GM21381 (cell line): Measurements from ENCODE around the gene STRIP1.

Experiments used
- ATAC-seq: cut with Tn5 transposase; IDR thresholded peaks from one replicate; pipeline ENCODE4 v1.9.1; 2021; ENCODE audit warnings: mild to moderate bottlenecking, moderate library complexity; ENCODE audit not compliant: unreplicated experiment

Gene STRIP1

DNA sequence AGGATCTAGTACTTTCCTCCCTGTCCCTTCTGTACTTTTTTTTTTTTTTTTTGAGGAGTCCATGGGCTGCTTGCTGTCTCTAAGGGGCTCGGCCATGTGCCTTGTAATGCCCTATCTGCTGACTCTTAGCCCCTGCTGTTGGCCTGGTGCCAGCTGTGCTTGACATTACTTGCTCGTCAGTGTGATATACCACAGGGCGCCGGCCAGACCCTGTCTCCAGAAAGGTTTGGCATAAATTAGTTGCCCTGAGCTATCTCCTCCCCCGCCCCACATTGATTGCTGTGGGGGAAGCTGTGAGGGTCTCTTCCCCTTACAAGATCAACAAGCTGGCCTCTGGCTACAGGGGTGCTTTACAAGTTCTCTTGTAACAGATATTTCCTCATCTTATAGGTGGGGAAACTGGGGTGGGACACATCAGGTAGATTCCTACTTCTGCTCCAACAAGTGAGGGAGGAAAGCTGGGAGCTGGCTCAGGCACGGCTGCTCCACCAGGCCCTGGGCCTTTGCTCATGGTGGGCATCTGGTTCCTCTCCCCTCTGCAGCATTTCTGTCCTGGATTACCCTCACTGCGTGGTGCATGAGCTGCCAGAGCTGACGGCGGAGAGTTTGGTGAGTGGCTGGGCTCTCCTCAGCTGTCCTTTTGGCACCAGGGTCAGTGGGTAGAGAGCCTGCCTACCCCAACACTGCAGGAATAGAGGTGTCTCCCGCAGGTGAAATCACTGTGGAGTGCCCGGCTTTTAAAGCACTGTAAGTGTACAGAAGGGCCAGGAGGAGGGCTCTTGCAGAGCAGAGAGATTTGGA, 15.6 kb downstream of the STRIP1 start:
- no peak for ATAC-seq

GRCh38 chr1:110050602-110051261, 16.3 kb downstream of the STRIP1 start:
- no peak for ATAC-seq

DNA sequence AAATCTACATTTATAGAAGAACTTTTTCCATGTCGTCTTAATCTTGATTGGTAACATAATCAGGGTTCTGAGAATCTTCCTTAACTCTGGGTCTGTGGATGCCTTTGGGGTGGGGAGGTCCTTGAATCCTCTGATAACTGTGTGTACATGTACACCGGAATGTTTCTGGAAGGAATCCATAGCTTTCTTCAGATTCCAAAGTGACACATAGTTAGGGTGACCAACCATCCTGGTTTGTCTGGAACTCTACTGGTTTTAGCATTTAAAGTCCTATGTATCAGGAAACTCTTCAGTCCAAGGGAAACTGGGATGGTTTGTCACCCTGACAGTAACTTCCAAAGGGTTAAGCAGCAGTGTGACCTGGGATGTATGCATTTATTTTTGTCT, 16.8 kb downstream of the STRIP1 start:
- ATAC-seq, result no peak

GRCh38 chr1:110053552-110054428, 19.4 kb downstream of the STRIP1 start:
- no peak for ATAC-seq

DNA sequence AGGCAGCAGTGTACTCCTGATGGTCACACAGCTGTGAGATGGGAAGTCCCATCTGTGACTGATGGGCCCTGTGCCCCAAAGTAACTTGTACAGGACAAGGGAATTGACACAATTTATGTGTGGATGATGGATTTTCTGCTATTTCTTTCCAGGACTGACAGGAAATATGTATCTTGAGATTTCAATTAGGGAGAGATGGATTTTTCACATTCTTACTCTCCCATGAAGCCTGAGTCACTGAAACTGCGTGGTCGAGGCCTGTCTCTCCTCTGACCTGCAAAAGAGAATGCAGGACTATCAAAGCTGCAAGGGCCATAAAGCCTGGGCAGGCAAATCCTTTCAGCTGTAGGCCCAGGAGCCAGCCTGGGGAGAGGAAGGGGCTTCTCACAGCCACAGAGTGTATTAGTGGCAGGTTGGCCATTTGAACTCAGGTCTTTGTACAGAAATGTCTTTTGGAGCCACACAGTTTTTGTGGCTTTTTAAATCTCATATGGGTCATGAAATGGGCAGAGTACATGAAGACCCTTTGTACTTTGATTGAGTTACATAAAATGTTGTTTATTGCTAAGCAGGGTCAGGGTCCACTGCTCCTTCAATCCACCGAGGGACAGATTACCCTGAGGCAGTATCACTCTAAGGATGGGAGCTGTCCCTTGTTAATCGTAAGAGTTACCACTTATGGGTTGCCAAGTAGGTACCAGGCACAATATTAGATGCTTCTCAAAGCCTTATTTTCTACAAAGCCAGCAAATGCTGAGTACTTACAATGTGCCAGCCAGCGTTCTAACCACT, 21.3 kb downstream of the STRIP1 start:
- no peak for ATAC-seq

DNA sequence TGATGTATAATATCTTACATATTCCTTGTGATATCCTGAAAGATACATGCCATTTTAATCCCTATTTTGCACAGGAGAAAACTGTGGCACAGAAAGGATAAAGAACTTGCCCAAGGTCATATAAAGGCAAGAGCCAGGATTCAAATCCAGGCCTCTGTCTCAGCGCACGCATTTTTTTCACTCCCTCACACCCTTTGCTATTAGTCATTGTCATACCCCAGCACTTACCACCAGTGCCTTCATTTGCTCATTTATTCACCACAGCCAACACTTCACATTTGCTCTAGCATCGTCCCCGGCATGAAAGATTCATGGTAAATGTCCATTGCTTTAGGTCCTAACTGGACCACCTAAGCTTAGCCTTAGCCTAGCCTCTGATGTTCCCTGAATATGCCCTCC, 21.9 kb downstream of the STRIP1 start:
- no peak for ATAC-seq

GRCh38 chr1:110056776-110057175, 22.4 kb downstream of the STRIP1 start:
- no peak for ATAC-seq

DNA sequence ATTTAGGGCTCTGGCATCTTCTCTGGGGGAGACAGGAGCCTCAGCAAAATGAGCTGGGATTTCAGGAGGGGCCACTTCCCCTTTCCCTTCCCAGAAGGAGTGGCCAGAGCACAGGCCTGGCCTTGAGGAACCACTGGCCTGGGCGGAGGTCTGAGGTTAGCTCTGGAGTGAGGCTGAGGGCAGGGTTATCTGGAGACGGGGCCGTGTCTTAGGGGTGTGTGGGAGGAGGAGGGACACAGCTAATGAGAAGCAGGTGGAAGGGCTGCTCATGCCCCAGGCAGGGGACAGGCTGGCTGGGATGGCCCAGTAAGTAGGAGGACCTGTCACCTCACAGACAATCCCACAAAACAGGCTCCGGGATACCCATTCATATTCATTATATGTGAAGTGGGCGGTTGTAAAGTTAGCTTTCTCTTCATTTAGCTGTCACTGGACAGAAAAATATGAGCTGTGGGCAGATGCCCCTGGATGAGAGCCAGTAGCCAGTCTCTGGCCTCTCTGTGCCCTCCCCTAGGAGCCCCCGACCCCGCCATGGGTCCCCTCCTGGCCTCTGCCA, 23.6 kb downstream of the STRIP1 start:
- no peak for ATAC-seq

DNA sequence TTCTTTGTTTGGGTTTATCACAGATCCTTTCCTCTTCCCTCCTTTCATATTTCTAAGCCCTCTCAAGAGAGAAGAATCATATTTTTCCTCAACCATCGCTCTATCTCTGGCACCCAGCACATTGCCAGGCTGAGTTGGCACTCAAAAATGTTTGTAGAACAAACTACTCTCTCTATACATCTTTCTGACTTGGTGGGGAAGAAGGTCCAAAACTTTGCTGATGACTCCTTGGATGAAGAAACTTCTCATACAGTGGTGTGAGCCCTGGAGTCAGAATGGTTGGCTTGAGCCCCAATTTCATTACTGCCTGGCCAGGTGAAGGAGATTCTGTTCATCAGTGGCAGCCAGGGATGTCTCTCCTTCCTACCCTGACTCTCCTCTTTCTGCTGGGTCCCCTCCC, 24.2 kb downstream of the STRIP1 start:
- no peak for ATAC-seq

DNA sequence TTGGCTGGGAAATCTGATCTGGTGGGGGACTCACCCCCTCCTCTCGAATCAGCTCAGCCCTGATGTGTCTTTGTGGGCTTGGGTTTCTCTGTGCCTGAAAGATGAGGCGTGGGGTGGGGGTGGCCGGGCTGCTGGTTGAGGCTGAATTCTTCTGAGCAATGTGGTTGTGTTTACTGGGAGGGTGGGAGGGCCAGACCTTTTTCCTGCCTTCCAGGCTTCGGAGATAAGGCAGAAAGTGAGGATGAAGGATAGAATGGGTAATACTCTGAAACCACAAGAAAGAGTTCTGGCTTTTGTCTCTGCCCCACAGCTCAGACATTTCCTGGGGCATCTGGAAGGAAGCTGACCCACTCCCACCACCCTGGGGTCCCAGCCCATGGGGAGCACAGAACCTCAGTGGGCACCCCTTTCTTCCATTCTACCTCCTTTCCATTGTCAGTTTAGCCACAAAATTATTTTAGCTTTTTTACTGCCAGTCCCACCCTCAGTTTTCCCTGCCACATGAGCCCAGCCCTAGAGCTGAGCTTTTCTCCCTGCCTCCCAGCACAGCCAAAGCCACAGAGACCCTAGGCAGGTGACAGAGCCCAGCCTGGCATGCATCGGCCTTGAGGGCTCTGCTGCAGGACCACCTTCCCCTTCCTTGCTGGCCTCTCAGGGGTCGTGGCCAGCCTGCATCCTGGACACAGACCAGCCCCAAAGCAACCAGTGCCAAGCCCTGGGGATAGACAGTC, 24.9 kb downstream of the STRIP1 start:
- ATAC-seq, result no peak

DNA sequence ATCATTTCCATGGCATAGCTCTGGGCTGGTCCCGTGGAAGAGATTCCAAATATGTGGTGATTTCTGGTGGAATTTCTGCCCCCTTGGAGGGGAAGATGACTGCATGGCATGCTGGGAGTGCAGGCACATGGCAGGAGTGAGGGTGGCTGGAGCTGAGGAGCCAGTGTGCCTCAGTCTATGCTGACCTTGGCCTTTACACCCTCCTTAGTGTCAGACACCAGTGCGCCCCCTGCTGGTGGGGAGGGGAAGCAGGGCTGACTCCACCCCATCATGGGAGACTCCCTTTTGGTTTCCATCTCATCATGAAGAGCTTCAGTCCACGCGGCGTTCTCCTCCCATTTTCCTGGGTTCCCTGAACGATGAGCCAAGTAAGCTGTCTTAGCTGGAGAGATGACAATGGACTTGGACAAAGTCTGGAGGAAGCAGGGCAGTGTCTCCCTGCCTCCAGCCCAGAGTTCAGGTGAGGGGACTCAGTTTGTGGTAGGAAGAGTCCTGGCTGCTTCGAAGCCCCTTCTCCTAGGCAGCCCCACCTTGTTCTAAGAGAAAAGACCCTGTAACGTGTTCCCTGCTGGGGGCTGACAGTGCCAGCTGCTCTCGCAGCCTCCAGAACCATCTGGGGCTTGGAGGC, 25.7 kb downstream of the STRIP1 start:
- ATAC-seq, result no peak

GRCh38 chr1:110060662-110061060, 26.2 kb downstream of the STRIP1 start:
- ATAC-seq, result no peak

DNA sequence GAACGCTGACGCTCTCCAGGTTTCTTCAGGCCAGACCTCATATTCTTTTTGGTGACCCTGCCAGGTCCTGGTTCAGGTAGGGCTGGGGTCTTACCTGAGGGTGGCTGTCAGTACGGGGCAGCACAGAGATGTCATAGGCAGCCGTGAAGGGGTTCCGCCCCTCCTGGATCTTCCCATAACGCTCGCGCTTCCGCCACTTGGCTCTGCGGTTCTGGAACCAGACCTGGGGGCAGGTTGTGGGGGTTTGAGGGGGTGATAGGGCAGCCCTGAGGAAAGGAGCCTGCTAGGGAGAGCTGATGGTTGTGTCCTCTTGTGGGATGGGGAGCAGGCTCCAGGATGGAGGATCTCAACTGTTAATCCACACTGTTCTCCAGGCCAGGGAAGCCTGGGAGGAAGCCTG, 26.9 kb downstream of the STRIP1 start:
- no peak for ATAC-seq

- no peak for ATAC-seq
These were observed 28.2 kb downstream of the STRIP1 start for GRCh38 chr1:110062612-110063011.

DNA sequence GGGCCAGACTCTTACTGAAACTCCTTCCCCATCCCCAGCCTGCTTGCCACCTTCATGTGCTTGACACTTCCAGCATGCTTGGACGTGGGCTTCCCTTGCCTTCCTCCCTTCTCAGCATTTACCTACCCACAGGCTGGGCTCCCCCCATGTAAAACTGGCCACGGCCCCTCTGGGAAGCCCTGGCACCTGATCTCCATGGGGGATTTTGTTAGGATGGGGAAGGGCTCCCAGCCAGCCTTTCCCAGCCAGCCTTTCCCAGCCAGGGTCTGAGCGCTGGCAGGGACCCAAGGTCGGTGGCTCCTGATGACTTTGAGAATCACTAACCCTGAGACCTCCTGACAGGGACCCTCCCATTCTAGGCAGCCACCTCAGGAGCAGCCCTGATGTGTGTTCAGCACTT, 29.4 kb downstream of the STRIP1 start:
- ATAC-seq, result no peak

GRCh38 chr1:110064576-110065337, 30.3 kb downstream of the STRIP1 start:
- ATAC-seq, result no peak

- no peak for ATAC-seq
These were observed 31.4 kb downstream of the STRIP1 start for GRCh38 chr1:110065841-110066240.

- ATAC-seq, result no peak
These were observed 33.1 kb downstream of the STRIP1 start for GRCh38 chr1:110067479-110067892.
